ENCODE data around the gene ARTN. TPM values are rescaled to one million over a fixed set of nuclear protein-coding genes. Genes with fewer than 3 reads are reported as not detected.

The ARTN gene
- total and polyA plus RNA-seq, 9 of the 15 experiments (the other 6 are each of a cell fraction or from before 2014, with no cell fraction given): 0.06 to 0.38 TPM; not detected in 7

DNA sequence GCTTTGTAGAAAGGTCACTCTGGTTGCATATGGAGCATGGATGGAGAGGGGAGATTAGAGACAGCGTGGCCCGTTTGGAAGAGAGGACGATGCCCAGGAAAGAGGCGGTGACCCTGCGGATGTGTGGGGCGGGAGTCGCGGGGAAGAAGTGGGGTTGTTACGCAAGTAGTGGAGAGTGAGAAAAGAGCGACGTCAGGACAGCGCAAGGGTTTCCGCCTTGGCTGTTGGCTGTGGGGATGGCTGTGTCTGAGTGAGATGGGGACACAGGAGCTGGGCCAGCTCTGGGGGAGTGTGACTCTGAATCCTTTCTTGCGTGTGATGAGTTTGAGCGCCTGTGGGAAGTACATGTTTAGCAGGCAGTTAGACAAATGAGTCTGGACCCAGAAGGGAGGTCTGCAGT is 49.2 kb downstream of the ARTN start (continued):
- TF ChIP-seq RBBP5 (IDR thresholded peaks at IDR 0.05; ENCODE audit: borderline replicate concordance, insufficient read depth, low read length, poor library complexity, severe bottlenecking) (peak; percentile 18), CEBPG (CRISPR knock-in tag; IDR thresholded peaks at IDR 0.05) (no peak), CEBPG (tag; conservative IDR thresholded peaks at IDR 0.05 in 1 of 2, IDR thresholded peaks at IDR 0.05 in 1 of 2) (peak in 1 of 2 experiments; percentile 58; a peak in 1 of 4 replicates), ZNF282 (CRISPR knock-in tag; IDR thresholded peaks at IDR 0.05) (no peak), SP1 (CRISPR knock-in tag; IDR thresholded peaks at IDR 0.05) (no peak), SMARCE1 (IDR thresholded peaks at IDR 0.05) (no peak), FOXP1 (CRISPR knock-in tag; IDR thresholded peaks at IDR 0.05) (no peak), CEBPB (tag; IDR thresholded peaks at IDR 0.05) (peak; percentile 88), ZNF699 (CRISPR knock-in tag; IDR thresholded peaks at IDR 0.05; ENCODE audit: insufficient replicate concordance) (no peak), CBFA2T3 (IDR thresholded peaks at IDR 0.05) (peak; percentile 48)
- TF ChIP-seq, protein P1, sequence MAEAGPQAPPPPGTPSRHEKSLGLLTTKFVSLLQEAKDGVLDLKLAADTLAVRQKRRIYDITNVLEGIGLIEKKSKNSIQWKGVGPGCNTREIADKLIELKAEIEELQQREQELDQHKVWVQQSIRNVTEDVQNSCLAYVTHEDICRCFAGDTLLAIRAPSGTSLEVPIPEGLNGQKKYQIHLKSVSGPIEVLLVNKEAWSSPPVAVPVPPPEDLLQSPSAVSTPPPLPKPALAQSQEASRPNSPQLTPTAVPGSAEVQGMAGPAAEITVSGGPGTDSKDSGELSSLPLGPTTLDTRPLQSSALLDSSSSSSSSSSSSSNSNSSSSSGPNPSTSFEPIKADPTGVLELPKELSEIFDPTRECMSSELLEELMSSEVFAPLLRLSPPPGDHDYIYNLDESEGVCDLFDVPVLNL (CRISPR knock-in tag; IDR thresholded peaks at IDR 0.05; ENCODE audit: low read depth): no peak
- TF ChIP-seq, protein P2, sequence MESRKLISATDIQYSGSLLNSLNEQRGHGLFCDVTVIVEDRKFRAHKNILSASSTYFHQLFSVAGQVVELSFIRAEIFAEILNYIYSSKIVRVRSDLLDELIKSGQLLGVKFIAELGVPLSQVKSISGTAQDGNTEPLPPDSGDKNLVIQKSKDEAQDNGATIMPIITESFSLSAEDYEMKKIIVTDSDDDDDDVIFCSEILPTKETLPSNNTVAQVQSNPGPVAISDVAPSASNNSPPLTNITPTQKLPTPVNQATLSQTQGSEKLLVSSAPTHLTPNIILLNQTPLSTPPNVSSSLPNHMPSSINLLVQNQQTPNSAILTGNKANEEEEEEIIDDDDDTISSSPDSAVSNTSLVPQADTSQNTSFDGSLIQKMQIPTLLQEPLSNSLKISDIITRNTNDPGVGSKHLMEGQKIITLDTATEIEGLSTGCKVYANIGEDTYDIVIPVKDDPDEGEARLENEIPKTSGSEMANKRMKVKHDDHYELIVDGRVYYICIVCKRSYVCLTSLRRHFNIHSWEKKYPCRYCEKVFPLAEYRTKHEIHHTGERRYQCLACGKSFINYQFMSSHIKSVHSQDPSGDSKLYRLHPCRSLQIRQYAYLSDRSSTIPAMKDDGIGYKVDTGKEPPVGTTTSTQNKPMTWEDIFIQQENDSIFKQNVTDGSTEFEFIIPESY (CRISPR knock-in tag; IDR thresholded peaks at IDR 0.05): peak; percentile 84
- TF ChIP-seq, protein P3, sequence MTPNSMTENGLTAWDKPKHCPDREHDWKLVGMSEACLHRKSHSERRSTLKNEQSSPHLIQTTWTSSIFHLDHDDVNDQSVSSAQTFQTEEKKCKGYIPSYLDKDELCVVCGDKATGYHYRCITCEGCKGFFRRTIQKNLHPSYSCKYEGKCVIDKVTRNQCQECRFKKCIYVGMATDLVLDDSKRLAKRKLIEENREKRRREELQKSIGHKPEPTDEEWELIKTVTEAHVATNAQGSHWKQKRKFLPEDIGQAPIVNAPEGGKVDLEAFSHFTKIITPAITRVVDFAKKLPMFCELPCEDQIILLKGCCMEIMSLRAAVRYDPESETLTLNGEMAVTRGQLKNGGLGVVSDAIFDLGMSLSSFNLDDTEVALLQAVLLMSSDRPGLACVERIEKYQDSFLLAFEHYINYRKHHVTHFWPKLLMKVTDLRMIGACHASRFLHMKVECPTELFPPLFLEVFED (CRISPR knock-in tag; conservative IDR thresholded peaks at IDR 0.05): 0 out of 2 replicates have a peak, but pooled peaks have one; percentile 35
- TF ChIP-seq, protein P4, sequence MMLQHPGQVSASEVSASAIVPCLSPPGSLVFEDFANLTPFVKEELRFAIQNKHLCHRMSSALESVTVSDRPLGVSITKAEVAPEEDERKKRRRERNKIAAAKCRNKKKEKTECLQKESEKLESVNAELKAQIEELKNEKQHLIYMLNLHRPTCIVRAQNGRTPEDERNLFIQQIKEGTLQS (IDR thresholded peaks at IDR 0.05): peak; percentile 32; the same call in 1 of the 2 replicates
- TF ChIP-seq, protein P4 (CRISPR knock-in tag; conservative IDR thresholded peaks at IDR 0.05): no peak
- TF ChIP-seq, protein P5, sequence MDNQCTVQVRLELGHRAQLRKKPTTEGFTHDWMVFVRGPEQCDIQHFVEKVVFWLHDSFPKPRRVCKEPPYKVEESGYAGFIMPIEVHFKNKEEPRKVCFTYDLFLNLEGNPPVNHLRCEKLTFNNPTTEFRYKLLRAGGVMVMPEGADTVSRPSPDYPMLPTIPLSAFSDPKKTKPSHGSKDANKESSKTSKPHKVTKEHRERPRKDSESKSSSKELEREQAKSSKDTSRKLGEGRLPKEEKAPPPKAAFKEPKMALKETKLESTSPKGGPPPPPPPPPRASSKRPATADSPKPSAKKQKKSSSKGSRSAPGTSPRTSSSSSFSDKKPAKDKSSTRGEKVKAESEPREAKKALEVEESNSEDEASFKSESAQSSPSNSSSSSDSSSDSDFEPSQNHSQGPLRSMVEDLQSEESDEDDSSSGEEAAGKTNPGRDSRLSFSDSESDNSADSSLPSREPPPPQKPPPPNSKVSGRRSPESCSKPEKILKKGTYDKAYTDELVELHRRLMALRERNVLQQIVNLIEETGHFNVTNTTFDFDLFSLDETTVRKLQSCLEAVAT (IDR thresholded peaks at IDR 0.05): peak in 1 of 2 experiments; percentile 49; a peak in 1 of 4 replicates

Data from K562 (cell line).